GM23338 (cell line): ENCODE measurements around the gene LSM14A. TPM values are rescaled to one million over a fixed set of nuclear protein-coding genes. Genes with fewer than 3 reads are reported as not detected.

Source experiments
- ATAC-seq: fragments of 200-7000 bp; cut with Tn5 transposase; 3 replicates; pipeline ENCODE4 v1.9.1; 2020
- DNase-seq: peaks from one replicate; pipeline ENCODE4 v3.0.0-alpha.2; 2015; ENCODE audit warnings: low spot score
- H2AFZ ChIP-seq: fragments of 200-600 bp; sonication (generic); 2 replicates; pipeline ENCODE4 v1.8.0; 2016; ENCODE audit warnings: antibody characterized with exemption, mild to moderate bottlenecking, moderate library complexity
- H3F3A ChIP-seq: fragments of 200-600 bp; sonication (generic); replicated peaks from 2 replicates; pipeline ENCODE4 v1.8.0; 2017; ENCODE audit warnings: antibody characterized with exemption, mixed run types, low read depth
- H3K27ac ChIP-seq: fragments of 200-600 bp; sonication (generic); 2 replicates; pipeline ENCODE4 v1.6.1; 2016; ENCODE audit warnings: low read depth
- H3K27me3 ChIP-seq: fragments of 200-600 bp; sonication (generic); 2 replicates; pipeline ENCODE4 v1.8.0; 2016; ENCODE audit warnings: mild to moderate bottlenecking, mixed run types, moderate library complexity; ENCODE audit not compliant: insufficient read depth
- H3K36me3 ChIP-seq: fragments of 200-600 bp; sonication (generic); 2 replicates; pipeline ENCODE4 v1.8.0; 2016; ENCODE audit warnings: mild to moderate bottlenecking; ENCODE audit not compliant: insufficient read depth
- H3K4me1 ChIP-seq: fragments of 200-600 bp; sonication (generic); 2 replicates; pipeline ENCODE4 v1.8.0; 2016; ENCODE audit warnings: mild to moderate bottlenecking, moderate library complexity; ENCODE audit not compliant: insufficient read depth
- H3K4me2 ChIP-seq: fragments of 200-600 bp; sonication (generic); 2 replicates; pipeline ENCODE4 v1.7.1; 2017; ENCODE audit warnings: mixed run types
- H3K4me3 ChIP-seq: fragments of 200-600 bp; sonication (generic); 2 replicates; pipeline ENCODE4 v1.6.1; 2016; ENCODE audit warnings: mixed run types
- H3K79me2 ChIP-seq: fragments of 200-600 bp; sonication (generic); replicated peaks from 2 replicates; pipeline ENCODE4 v1.8.0; 2017; ENCODE audit warnings: mild to moderate bottlenecking; ENCODE audit not compliant: insufficient read depth
- H3K9me2 ChIP-seq: fragments of 200-600 bp; sonication (generic); 2 replicates; pipeline ENCODE4 v1.8.0; 2017; ENCODE audit not compliant: insufficient read depth
- H4K20me1 ChIP-seq: fragments of 200-600 bp; sonication (generic); replicated peaks from 2 replicates; pipeline ENCODE4 v1.8.0; 2017; ENCODE audit warnings: mild to moderate bottlenecking; ENCODE audit not compliant: insufficient read depth
- H3K27ac Mint-ChIP-seq: 2 replicates; pipeline ENCODE4 v1.8.0; 2020; ENCODE audit warnings: inconsistent platforms, mild to moderate bottlenecking, moderate library complexity, mixed read lengths
- H3K27me3 Mint-ChIP-seq: 3 replicates; pipeline ENCODE4 v1.8.0; 2022; ENCODE audit warnings: low read depth, mild to moderate bottlenecking, moderate library complexity, mixed read lengths, inconsistent platforms; ENCODE audit not compliant: insufficient read depth, poor library complexity
- H3K36me3 Mint-ChIP-seq: 3 replicates; pipeline ENCODE4 v1.8.0; 2021; ENCODE audit warnings: low read depth, mild to moderate bottlenecking, inconsistent platforms, moderate library complexity, mixed read lengths
- H3K4me1 Mint-ChIP-seq: 3 replicates; pipeline ENCODE4 v1.8.0; 2020; ENCODE audit warnings: mild to moderate bottlenecking, inconsistent platforms, mixed read lengths
- H3K4me3 Mint-ChIP-seq: 3 replicates; pipeline ENCODE4 v1.8.0; 2021; ENCODE audit warnings: moderate library complexity, mild to moderate bottlenecking, inconsistent platforms, mixed read lengths
- H3K9me3 Mint-ChIP-seq: 3 replicates; pipeline ENCODE4 v1.8.0; 2020; ENCODE audit warnings: moderate library complexity, mild to moderate bottlenecking, inconsistent platforms, mixed read lengths
- CREB1 ChIP-seq: fragments of 250-450 bp; sonication (Bioruptor Pico); IDR thresholded peaks from 2 replicates; pipeline ENCODE4 v1.5.0; 2020; ENCODE audit warnings: low read depth, mild to moderate bottlenecking, moderate library complexity
- CTCF ChIP-seq, 2 experiments: fragments of 200-600 bp in 1 of 2; sonication (generic) in 1 of 2; conservative IDR thresholded peaks; 2 replicates each; pipeline versions ENCODE4 v1.5.1 to v1.6.1; 2016 to 2017; ENCODE audit warnings: antibody characterized with exemption in 2 of 2, low read depth in 2 of 2, mild to moderate bottlenecking in 2 of 2, moderate library complexity in 1 of 2
- ETS1 ChIP-seq: IDR thresholded peaks from 2 replicates; pipeline ENCODE4 v1.6.1; 2016; ENCODE audit warnings: antibody characterized with exemption
- EZH2 ChIP-seq: fragments of 200-600 bp; sonication (generic); IDR thresholded peaks from one replicate; pipeline ENCODE4 v1.8.0; 2017; ENCODE audit warnings: antibody characterized with exemption, mild to moderate bottlenecking, low read depth; ENCODE audit not compliant: unreplicated experiment
- EZH2phosphoT487 ChIP-seq: fragments of 200-600 bp; sonication (generic); IDR thresholded peaks from one replicate; pipeline ENCODE4 v1.8.1; 2018; ENCODE audit warnings: antibody characterized with exemption; ENCODE audit not compliant: unreplicated experiment
- JUNB ChIP-seq: IDR thresholded peaks from one replicate; pipeline ENCODE4 v1.6.1; 2016; ENCODE audit warnings: antibody characterized with exemption; ENCODE audit not compliant: unreplicated experiment
- NANOG ChIP-seq: IDR thresholded peaks from 2 replicates; pipeline ENCODE4 v1.6.1; 2016; ENCODE audit warnings: antibody characterized with exemption, borderline replicate concordance
- POLR2AphosphoS5 ChIP-seq: IDR thresholded peaks from 2 replicates; pipeline ENCODE4 v1.6.1; 2016; ENCODE audit warnings: antibody characterized with exemption, low read depth
- REST ChIP-seq: IDR thresholded peaks from one replicate; pipeline ENCODE4 v1.6.1; 2018; ENCODE audit warnings: antibody characterized with exemption; ENCODE audit not compliant: unreplicated experiment
- STAT1 ChIP-seq: IDR thresholded peaks from one replicate; pipeline ENCODE4 v1.6.1; 2016; ENCODE audit warnings: antibody characterized with exemption; ENCODE audit not compliant: unreplicated experiment
- ZNF114 ChIP-seq: fragments of 250-450 bp; sonication (Bioruptor Pico); IDR thresholded peaks from 2 replicates; pipeline ENCODE4 v1.5.0; 2020; ENCODE audit warnings: mild to moderate bottlenecking, moderate library complexity
- ZNF331 ChIP-seq: fragments of 250-450 bp; sonication (Bioruptor Pico); IDR thresholded peaks from 2 replicates; pipeline ENCODE4 v1.5.0; 2020; ENCODE audit warnings: low read depth, mild to moderate bottlenecking, moderate library complexity
- ZNF462 ChIP-seq: fragments of 250-450 bp; sonication (Bioruptor Pico); IDR thresholded peaks from 2 replicates; pipeline ENCODE4 v1.5.0; 2020; ENCODE audit warnings: mild to moderate bottlenecking, moderate library complexity
- polyA plus RNA-seq: library from polyadenylated mRNA; unstranded; fragments of >200 nt; fragmentation: Nextera tagmentation; extraction: Ambion mirVana; gene quantifications from 2 replicates; pipeline ENCODE4 v1.2.1, GENCODE V29; 2016
- total RNA-seq: library from RNA; depleted of rRNA; stranded (reverse); fragments of >200 nt; shearing (Covaris generic); gene quantifications from 2 replicates; pipeline ENCODE4 v1.2.3, GENCODE V29; 2014

LSM14A gene
- total and polyA plus RNA-seq, 2 experiments from 2014 or later: 109 to 166 TPM

GRCh38 chr19:34275705-34276104, 103.4 kb downstream of the LSM14A start:
- TF ChIP-seq NANOG (no peak), ZNF462 (CRISPR knock-in tag) (no peak), EZH2 (no peak), JUNB (no peak), ZNF114 (CRISPR knock-in tag) (no peak), POLR2AphosphoS5 (no peak), REST (no peak), EZH2phosphoT487 (no peak), ETS1 (no peak), CREB1 (no peak), STAT1 (no peak), CTCF (conservative IDR thresholded peaks at IDR 0.05; ENCODE audit: low read depth in 2 of 2) (no peak), ZNF331 (CRISPR knock-in tag) (no peak)
- ATAC-seq (no peak), DNase-seq (no peak)
- no peak overlapping the region for H2AFZ ChIP-seq
- no peak overlapping the region for H3K4me3 ChIP-seq
- no peaks in the 10 kb centered on the region for H3K4me1 ChIP-seq
- peaks cover 26% of the 10 kb centered on the region; the same call in 1 of the 2 replicates for H3K79me2 ChIP-seq
- Mint-ChIP-seq H3K9me3 (no peaks in the 10 kb centered on the region), H3K36me3 (no peaks in the 10 kb centered on the region), H3K27me3 (no peaks in the 10 kb centered on the region), H3K4me3 (no peak overlapping the region), H3K4me1 (peaks cover under 1% of the 10 kb centered on the region), H3K27ac (no peak overlapping the region)
- H3K4me2 ChIP-seq: no peak overlapping the region
- H3K9me2 ChIP-seq: no peaks in the 10 kb centered on the region
- no peaks in the 10 kb centered on the region for H3K36me3 ChIP-seq
- 0 out of 2 replicates have a peak, but pooled peaks cover 5% of the 10 kb centered on the region for H4K20me1 ChIP-seq
- H3F3A ChIP-seq: no peaks in the 10 kb centered on the region
- H3K27ac ChIP-seq: no peak overlapping the region
- no peaks in the 10 kb centered on the region for H3K27me3 ChIP-seq
